MV-4-11 (cell line): ENCODE measurements around the gene GRK5.

Experiments
- DNase-seq: peaks from one replicate; lab custom pipeline; 2025; lab: John Stamatoyannopoulos, UW

The GRK5 gene

DNA sequence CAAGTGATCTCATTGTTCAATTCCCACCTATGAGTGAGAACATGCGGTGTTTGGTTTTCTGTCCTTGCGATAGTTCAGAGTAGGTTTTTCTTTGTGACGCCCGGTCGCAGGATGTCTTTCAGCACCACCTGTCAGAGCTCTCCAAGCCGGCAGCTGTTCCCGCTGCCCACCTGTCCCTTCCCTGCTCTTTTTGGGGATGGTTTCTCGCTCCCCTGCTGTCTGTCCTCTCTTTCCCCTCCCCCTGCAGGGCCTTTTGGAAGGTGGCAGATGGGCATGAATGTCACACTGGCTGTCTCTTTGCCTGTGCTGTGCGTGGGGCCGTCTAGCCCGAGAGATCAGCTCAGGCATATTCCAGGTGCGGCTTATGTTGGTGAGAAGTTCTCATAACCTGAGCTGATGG is 137.0 kb downstream of the GRK5 start:
- DNase-seq = no peak

DNA sequence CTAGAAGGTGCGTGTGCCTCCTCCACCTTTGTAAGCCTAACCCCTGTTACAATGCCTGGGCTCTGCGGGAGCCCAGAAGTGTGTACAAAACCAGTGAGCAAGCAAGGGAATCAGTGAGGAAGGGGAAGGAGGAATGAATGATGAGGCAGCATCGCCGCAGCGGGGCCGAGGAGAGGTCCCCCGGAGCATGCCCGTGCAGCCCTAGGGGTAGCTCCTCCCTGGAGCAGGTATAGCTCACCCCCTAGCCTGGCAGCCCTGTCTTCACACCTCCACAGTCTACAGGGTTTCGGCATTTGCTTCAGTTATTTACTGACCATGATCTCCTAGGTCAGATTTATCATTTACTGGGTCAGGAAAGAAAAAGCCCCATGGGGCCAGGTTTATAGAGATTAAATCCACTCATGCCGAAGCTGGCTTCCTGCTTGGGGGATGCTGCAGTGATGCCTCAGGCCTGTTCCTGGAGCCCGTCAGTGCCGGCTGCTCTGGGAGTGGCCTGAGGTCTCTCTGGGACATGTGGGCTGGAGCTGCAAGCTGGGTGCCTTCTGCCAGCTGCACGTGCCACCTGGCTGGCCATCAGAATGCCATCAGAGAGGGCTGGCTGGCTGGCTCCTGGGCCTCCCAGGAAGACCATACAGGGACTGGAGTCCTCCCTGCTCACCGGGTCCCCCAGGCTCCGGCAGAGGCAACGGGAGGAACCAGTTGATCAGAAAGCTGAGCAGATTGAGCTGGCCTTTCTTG is 138.9 kb downstream of the GRK5 start:
- no peak for DNase-seq

DNA sequence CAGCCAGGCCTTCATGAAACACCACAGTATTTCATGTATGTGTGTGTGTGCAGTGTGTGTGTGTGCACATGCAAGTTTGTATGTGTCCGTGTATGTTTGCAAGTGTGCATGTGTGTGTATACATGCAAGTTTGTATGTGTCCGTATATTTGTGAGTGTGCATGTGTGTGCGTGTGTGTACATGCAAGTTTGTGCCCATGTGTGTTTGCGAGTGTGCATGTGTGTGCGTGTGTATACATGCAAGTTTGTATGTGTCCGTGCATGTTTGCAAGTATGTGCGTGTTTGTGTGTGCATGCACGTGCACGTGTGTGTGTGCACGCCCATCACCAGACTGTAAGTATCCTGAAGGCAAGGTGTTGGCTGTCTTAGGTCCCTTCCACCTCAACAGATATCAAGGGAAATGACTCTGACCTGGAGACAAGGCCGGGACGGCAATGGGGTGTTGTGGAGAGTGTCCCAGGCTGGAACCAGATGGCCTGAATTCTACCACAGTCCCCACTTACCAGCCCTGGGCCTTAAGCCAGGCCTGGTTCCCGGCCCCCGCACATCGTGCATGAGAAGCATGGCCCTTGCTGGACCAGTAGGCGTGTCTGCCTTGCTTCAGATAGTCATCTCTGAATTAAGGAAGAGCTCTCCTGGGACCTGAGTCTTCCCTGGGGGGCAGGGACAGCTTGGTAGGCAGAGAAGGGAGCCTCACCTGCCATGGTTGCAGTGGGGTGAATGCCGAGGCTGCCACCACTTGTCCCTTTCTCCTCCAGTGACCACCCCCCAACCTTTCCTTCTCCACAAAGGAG is 140.0 kb downstream of the GRK5 start:
- no peak for DNase-seq

DNA sequence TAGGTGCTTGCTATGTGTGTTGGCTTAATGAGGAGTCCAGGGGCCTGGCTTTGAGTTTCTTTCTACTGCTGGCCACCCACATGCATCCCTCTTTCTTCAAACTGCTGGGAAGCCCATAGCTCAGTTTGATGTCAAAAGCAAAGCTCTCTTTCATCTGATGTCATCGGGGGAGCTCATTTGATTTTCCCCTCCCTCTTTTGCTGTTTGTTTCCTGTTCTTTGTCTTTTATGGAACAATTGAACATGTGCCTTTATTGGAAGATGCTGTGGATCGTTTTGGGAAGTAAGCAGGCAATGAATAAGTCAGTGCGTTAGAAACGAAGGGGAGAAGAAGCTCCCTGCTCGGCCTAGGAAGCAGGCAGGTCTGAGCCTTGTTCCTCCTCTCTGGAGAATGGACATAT is 140.7 kb downstream of the GRK5 start:
- no peak for DNase-seq

DNA sequence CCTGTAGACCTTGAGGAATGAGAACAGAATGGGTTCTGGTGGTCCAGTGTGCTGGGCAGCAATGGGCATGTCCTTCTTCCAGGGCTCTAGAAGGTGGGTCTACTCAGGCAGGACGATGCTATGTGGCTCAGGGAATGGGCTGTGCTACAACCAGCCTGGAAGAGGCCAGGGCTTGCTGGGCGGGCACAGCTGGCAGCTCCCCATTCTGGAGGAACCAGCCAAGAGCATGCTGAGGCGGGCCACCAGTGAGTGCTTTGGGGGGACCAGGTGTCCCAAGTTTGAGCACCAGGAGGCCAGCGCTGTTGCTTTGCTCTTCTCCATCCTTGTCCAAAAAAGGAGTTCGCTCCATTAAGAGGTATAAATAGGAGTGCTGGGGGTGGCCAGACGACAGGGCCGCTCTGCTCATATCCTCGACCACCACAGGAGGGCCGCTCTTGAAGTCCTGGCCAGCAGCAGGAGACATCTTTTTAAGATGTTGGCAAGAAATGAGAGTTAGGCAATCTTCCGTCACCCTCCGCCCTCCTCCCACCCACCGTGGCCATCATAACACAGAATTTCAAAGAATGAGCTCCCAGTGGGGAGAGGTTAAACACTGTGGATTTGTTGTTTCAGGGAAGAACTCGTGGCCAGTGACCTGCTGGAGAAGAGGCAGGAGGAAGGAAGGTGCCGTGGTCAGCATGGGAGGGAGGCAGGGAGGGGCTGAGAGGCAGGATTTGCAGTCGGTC is 141.3 kb downstream of the GRK5 start:
- DNase-seq = no peak

DNA sequence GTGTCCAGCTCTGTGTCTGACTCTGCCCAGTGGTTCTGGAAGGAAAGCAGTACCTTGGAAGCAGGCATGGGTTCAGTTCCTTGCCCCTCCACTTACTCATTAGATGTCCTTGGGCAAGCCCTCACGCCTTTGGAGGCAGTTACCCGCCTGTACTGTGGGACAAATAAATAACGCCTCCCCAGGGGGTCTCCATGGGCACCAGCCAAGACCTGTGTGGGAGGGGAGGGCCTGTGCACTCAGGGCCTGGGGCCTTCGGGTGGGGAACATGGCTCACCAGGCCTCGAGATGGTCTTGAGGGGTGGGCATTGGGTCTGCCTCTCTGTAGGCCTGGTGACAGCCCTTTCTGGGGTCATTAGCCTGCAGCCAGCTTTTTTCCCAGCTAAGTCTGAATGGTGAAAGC is 142.0 kb downstream of the GRK5 start:
- DNase-seq = no peak

DNA sequence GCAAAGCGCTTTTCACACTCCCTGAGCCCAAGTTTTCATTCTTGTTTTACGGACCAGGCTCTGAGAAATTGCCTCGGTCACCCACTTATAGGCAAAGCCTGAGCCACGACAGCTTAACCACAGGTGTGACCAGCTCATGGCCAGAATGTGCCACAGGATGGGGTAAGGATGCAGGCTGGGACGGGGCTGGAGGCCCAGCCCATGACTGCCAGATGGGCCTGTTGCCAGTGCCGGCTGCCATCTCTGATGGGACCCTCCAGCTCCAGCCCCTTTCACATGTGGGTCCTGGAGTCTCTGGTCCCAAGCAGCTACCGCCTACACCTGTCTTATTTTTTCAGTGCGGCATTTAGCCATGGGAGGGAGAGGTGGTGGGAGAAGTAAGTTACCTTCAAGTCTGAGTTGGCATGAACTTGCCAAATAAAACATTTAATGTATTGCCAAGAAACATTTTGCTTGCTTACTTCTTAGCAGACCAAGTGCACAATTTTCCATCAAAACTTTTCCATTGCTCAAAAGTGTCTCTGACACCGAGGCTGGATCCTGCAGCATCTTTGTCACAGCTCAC is 142.6 kb downstream of the GRK5 start:
- DNase-seq = no peak

DNA sequence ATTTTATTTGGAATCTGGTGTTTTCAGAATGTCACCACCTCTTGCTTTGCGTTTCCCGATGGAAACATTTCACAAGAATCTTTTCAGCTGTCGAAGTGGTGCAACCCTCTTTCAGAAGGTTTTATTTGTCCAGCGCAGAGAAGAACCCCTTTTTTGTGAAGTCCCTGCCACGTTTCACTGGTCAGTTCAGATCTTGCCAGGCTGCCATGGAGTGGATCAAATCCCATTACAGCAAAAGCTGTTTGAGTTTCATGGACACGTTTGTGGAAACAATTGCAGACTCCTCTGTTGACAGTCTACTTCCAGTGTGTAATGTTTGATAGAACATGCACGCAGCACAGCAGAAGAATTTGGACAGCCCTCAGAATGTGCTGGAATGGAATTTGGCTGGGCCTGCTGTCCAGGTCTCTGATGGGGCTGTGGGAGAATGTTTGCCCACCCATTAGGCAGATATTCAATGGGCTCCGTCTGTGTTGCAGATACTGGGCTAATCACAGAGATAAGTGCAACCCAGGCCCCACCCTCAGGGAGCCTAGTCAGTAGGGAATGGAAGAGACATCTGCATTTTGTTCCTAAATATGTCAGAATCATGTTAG is 143.2 kb downstream of the GRK5 start:
- DNase-seq = no peak

DNA sequence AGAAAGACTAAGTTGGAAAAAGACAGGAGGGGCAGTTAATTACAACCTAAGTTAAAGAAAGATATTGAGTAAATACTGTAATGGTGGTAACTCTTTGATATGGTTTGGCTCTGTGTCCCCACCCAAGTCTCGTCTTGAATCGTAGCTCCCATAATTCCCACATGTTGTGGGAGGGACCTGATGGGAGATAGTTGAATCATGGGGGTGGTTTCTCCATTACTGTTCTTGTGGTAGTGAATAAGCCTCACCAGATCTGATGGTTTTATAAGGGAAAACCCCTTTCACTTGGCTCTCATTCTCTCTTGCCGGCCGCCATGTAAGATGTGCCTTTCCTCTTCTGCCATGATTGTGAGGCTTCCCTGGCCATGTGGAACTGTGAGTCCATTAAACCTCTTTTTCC is 143.8 kb downstream of the GRK5 start:
- no peak for DNase-seq

DNA sequence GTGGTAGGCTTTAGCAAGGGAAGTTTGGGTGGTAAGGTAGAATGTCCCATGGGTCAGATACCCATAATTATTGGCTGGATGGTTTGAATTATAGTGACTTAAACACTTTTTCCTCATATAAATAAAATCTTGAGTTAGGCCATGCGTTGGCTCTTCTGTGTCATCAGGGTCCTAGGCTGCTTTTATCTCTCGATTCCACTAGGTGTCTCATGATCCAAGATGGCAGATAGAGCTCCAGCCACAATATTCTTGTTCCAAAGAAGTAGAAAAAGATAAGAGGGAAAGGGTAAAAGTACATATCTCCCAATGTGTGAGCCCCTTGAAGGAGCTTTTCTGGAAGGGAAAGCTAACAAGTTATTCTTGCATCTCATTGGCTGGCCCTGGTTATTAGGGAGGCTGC is 144.7 kb downstream of the GRK5 start:
- DNase-seq = no peak

DNA sequence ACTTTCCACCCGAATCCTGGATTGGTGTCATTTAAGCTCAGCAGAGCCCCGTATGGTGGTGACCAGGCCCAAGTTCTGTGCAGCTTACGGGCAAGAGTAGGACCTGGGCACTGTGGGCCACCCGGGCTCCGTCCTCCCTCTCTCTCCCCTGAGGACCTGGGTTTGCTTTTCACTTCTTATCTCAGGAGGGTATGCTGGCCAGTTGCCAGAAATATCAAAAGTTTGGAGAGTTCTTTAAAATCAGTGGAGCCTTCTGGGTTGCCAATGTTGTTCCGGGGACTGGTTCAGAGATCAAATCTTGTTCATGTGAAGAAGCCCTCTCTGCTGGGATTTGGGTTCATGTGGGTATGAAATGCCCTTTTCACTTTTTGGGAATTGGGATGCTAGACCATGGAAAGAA is 145.4 kb downstream of the GRK5 start:
- DNase-seq = no peak

DNA sequence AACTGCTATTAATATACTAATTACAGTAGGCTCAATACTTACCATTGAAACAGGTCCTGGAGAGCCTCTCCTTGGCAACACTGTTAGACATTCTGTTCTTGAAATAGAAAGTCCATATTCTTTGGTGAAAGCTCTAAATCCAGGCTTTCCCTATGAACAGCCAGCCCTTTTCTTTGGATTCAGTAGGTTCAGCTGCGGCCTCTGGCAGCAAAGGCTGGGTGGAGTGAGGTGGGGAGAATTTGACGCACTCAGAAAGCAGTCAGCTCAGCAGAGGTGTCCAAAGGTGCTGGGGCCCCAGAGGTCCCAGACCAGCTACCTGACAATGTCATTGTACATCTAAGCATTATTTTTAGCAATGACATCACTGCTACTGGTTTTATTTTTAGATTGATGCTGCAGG is 146.1 kb downstream of the GRK5 start:
- DNase-seq = no peak

DNA sequence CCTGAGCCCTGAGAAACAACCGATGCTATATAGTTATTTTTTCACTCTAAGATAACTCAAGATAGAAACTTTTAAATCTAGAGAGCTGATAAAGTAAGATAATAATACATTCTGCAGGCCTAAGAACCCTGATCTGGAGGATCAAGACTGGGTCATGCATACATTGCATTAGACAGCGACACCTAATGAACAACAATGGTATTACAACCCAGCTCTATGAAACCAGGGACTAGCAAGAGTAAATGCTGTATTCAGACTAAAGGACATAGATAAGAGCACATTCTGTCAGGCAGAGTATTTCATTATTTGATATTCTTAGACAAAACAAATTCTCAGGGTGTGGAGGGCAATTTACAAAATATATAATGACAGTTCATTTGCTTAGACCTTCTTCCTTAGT is 148.6 kb downstream of the GRK5 start:
- no peak for DNase-seq

DNA sequence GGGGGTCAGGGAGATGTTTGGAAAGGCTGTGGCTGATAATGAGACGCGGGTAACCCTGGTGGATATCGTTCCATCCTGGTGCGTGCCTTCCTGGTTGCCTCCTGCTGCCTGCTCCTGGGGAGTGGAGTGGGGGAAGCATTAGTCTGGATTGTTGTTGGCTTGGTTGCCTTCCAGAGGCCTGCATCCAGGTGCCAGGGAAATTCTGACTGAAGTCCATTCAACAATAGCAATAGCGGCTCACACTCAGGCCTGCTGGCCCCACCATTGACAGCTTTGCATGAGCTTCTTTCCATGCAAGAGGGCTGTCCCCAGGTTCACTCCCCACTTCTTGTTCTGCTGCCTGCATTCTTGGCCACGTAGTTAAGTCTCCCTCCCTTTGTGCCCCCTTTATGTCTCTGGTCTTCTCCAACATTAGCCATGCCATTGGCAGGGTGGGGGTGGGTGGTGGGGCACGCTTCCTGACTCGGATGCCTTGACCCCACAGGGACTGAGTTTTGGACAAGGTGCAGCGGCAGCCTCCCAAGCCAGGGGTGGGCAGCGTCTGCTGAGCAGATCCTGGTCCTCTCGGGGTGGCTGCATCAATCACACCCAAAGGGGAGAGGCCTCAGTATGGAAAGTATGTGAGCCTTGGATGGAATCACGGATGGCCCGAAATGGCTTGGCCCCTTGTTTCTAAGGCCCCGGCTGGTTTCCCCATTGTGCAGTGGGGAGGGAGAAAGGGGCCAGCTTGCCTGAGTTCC is 150.2 kb downstream of the GRK5 start:
- DNase-seq = no peak

DNA sequence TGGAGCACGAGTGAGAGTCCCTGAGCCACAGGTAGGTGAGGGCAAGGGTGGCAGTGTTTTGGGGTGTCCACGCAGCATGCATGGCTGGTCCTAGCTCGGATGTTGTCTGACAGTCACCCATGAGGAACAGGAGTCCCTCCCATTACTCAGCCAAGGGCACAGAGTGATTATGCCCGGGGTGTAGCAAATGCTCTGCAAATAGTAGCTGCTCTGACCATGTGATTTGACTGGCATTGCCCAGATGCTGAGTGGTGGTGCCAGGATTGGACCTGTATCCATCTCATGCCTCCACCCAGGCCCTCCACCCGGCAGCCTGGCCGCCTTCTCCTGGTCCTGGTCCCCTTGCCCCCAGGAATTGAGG is 150.8 kb downstream of the GRK5 start:
- DNase-seq = no peak

DNA sequence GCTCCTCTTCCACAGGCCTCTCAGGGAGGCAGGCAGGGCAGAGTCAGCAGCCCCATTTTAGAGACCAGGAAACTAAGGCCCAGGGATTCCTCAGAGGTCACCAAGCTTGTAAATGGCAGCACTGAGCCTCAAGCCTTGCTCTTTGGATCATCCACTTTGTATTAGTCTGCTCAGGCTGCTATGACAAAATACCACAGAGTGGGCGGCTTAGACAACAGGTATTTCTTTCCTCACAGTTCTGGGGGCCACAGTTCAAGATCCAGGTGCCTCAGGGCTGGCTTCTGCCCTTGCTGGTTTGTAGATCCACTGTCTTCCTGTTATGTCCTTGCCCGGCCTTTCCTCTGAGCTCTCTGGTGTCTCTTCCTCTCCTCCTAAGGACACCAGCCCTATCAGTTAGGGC is 151.2 kb downstream of the GRK5 start:
- DNase-seq = no peak

DNA sequence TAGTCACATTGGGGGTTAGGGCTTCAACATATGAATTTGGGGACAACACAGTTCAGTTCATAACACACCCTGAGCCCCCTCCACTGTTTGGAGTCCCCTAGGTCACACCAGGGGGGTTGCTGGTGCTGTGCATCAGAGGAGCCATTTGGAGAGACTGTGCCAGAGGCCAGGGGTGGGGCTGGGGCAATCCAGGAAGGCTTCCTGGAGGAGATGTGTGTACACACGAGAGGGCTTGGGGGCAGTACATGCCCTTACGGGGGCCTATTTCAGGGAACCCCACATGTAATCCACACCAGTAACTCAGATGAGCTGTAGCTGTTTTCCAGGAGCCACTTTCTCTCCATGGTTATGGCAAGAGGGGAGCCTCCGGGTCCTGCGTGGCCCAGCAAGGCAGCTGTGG is 151.7 kb downstream of the GRK5 start:
- no peak for DNase-seq

DNA sequence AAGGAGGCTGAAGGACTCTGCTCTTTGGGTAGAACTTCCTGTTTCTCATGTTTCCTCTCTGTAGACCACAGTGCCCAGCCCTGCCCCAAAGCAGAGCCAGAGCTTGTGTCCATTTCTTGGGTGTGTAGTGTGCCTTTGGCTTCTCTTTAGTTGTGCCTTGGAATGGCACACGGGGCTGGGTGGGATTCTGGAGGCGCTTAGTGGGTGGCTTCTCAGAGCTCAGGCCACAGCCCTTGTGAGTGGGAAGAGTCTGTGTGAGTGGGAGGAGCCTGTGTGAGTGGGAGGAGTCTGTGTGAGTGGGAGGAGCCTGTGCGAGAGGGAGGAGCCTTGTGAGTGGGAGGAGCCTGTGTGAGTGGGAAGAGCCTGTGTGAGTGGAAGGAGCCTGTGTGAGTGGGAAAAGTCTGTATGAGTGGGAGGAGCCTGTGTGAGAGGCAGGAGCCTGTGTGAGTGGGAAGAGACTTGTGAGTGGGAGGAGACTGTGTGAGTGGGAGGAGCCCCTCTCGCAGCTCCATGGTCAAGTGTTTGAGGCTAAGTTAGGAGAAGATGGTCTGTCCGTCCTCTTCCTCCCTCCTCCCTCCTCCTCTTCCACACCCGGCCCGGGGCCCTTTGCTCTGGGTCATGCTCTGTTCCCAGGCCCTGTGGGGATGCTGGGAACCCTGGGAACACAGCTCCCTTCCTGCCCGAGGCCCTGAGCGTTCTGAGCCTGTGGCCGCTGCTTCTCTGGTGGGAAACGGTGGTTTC is 153.0 kb downstream of the GRK5 start:
- peak; percentile 55 for DNase-seq

DNA sequence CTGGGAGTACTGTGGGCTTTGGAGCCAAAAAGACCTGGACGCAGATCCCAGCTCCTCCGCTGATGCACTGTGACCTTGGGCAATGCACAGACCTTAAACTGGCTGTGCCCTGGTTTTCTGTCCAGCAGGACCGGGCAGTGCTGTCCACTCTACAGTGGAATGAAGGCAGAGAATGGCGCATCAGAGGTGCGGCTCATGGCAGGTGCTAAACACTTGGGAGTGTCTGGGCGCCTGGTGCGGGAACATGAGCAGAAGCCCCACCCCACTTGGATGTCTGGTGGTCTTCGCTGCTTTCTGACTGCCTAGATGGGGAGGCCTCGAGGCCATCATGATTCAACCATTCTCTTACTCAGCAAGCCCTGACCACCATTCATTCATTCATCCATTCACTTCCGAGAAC is 153.7 kb downstream of the GRK5 start:
- no peak for DNase-seq

DNA sequence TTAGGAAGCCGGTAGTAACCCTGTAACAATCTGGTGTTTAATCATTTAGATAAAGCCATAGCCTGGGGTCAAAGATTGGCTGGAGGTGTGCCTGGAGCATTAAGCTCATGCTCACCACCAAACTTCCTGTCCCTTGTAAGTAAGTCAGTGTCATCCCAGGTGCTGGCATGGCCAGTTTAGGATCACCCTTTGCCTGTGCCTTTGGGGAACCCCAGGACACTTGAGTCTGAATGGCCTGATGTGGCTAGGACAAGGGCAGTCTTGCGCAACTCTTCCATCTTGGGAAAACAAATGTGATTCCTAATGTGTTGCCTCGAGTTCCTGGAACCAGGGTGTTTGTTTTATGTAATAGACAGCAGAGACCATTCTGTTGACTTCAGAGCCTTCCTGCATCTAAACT is 154.8 kb downstream of the GRK5 start:
- DNase-seq = no peak
